HFFc6 (cell line): ENCODE data around the gene CENPC. TPM values are rescaled to one million over a fixed set of nuclear protein-coding genes. Genes with fewer than 3 reads are reported as not detected.
"Not testable (repeated sequence)": the region's sequence is repeated elsewhere in the genome, so short reads cannot be mapped to it uniquely, and the experiment has no call there.

Source experiments
- DNase-seq: peaks from one replicate; pipeline ENCODE4 v3.0.0-alpha.2; 2018
- H3K27ac Mint-ChIP-seq: 2 replicates; pipeline ENCODE4 v1.8.0; 2020; ENCODE audit warnings: mild to moderate bottlenecking, mixed read lengths
- H3K27me3 Mint-ChIP-seq: 2 replicates; pipeline ENCODE4 v1.8.0; 2021; ENCODE audit warnings: mild to moderate bottlenecking, moderate library complexity, mixed read lengths; ENCODE audit not compliant: insufficient read depth
- H3K36me3 Mint-ChIP-seq: 2 replicates; pipeline ENCODE4 v1.8.0; 2021; ENCODE audit warnings: low read depth, mixed read lengths
- H3K4me1 Mint-ChIP-seq: 2 replicates; pipeline ENCODE4 v1.8.0; 2020; ENCODE audit warnings: low read depth, mixed read lengths
- H3K4me3 Mint-ChIP-seq: 2 replicates; pipeline ENCODE4 v1.8.0; 2020; ENCODE audit warnings: mild to moderate bottlenecking, moderate library complexity, mixed read lengths
- H3K9me3 Mint-ChIP-seq: 2 replicates; pipeline ENCODE4 v1.8.0; 2020; ENCODE audit warnings: mild to moderate bottlenecking, mixed read lengths
- total RNA-seq, 6 experiments: library from RNA; stranded (reverse); fragmentation: NEBNext Ultra II Directional; extraction: Animal tissue kit (Norgen Biotek cat#: 25700); gene quantifications; 2 replicates in 1 of 6; 3 replicates in 5 of 6; pipeline ENCODE4 v1.2.3, GENCODE V29; 2021
- TF ChIP-seq, protein P1 (sequence below): fragments of 200-600 bp; sonication (generic); IDR thresholded peaks from 2 replicates; pipeline ENCODE4 v1.5.0; 2021; ENCODE audit warnings: antibody characterized with exemption, mild to moderate bottlenecking

The CENPC gene
- total RNA-seq, 6 experiments from 2014 or later: 8.0 to 9.4 (median 9.0) TPM

DNA sequence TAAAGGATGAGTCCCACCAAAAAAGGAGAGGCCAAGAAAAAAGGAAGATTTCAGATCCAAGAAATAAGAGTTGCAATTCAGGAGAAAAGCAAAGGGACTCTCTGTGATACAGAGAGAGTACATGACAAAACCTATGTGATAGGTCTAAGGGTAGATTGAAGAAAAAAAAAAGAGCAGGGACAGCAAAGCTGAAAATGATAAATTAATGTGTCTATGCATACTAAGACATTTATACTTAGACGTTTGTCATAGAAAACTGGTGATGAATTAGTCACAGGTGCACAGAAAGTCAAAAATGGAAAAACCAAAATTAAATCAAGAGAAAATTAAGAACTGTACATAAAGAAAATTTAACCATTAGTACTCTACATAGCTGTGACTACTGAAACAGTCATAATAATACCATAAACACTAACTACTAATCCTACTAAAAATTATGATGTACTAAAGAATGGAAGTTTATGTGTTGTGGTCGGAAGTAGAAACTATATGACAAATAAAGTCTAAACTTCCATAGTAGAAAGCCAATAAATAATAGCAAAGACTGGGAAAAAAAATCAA is 9.9 kb downstream of the CENPC start:
- Mint-ChIP-seq H3K4me3 (no peak overlapping the region), H3K27me3 (no peaks in the 10 kb centered on the region; the same call in 1 of the 2 replicates), H3K36me3 (peaks cover 51% of the 10 kb centered on the region), H3K4me1 (no peaks in the 10 kb centered on the region), H3K27ac (no peak overlapping the region), H3K9me3 (no peaks in the 10 kb centered on the region)
- DNase-seq: no peak
- TF ChIP-seq, protein P1, sequence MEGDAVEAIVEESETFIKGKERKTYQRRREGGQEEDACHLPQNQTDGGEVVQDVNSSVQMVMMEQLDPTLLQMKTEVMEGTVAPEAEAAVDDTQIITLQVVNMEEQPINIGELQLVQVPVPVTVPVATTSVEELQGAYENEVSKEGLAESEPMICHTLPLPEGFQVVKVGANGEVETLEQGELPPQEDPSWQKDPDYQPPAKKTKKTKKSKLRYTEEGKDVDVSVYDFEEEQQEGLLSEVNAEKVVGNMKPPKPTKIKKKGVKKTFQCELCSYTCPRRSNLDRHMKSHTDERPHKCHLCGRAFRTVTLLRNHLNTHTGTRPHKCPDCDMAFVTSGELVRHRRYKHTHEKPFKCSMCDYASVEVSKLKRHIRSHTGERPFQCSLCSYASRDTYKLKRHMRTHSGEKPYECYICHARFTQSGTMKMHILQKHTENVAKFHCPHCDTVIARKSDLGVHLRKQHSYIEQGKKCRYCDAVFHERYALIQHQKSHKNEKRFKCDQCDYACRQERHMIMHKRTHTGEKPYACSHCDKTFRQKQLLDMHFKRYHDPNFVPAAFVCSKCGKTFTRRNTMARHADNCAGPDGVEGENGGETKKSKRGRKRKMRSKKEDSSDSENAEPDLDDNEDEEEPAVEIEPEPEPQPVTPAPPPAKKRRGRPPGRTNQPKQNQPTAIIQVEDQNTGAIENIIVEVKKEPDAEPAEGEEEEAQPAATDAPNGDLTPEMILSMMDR: no peak

DNA sequence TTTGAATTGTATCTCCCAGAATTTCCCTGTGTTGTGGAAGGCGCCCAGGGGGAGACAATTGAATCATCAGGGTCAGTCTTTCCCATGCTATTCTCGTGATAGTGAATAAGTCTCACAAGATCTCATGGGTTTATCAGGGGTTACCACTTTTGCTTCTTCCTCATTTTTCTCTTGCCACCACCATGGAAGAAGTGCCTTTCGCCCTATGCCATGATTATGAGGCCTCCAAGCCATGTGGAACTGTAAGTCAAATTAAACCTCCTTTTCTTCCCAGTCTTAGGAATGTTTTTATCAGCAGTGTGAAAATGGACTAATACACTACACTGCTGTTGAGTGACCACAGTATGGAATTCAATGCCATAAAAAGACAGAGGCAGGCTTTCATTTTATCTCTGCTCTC is 12.2 kb downstream of the CENPC start:
- Mint-ChIP-seq H3K27ac (no peak overlapping the region), H3K4me1 (no peaks in the 10 kb centered on the region), H3K36me3 (peaks cover 46% of the 10 kb centered on the region), H3K27me3 (no peaks in the 10 kb centered on the region; the same call in 1 of the 2 replicates), H3K9me3 (no peaks in the 10 kb centered on the region), H3K4me3 (no peak overlapping the region)
- TF ChIP-seq, protein P1: no peak
- DNase-seq: no peak

DNA sequence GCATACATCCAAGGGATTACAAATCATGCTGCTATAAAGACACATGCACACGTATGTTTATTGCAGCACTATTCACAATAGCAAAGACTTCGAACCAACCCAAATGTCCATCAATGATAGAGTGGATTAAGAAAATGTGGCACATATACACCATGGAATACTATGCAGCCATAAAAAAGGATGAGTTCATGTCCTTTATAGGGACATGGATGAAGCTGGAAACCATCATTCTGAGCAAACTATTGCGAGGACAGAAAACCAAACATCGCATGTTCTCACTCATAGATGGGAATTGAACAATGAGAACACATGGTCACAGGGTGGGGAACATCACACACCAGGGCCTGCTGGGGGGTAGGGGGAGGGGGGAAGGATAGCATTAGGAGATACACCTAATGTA is 12.9 kb downstream of the CENPC start:
- DNase-seq, H3K4me1 Mint-ChIP-seq, H3K9me3 Mint-ChIP-seq, H3K4me3 Mint-ChIP-seq, H3K27me3 Mint-ChIP-seq, H3K27ac Mint-ChIP-seq: not testable (repeated sequence)
- peaks cover 46% of the 10 kb centered on the region for H3K36me3 Mint-ChIP-seq

DNA sequence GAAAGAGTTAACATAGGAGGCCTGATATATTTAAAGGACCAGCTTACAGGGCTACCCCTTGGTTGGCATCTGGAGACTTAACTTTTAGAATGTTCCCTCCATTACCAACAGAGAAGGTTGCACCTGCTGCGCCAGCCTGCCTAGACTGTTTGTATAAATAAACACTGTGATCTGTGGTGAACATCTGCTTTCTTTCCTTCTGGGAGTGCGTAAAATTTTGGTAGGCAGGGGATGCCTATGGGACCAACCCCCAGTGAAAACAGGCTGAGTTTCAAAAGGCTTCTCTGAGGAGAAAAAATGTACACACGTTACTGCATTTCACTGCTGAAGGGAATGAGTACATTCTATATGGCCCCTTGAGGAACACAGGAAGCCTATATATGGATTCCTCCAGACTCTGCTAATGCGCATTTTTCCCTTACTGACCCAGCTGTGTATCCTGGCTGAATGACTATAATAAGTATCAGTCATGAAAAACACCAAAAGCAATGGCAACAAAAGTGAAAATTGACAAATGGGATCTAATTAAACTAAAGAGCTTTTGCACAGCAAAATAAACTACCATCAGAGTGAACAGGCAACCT is 13.8 kb downstream of the CENPC start:
- peaks cover 53% of the 10 kb centered on the region for H3K36me3 Mint-ChIP-seq
- no peak overlapping the region for H3K4me3 Mint-ChIP-seq
- no peaks in the 10 kb centered on the region; the same call in 1 of the 2 replicates for H3K27me3 Mint-ChIP-seq
- H3K9me3 Mint-ChIP-seq: no peaks in the 10 kb centered on the region
- TF ChIP-seq, protein P1: no peak
- DNase-seq: no peak
- no peak overlapping the region for H3K27ac Mint-ChIP-seq
- no peaks in the 10 kb centered on the region for H3K4me1 Mint-ChIP-seq

DNA sequence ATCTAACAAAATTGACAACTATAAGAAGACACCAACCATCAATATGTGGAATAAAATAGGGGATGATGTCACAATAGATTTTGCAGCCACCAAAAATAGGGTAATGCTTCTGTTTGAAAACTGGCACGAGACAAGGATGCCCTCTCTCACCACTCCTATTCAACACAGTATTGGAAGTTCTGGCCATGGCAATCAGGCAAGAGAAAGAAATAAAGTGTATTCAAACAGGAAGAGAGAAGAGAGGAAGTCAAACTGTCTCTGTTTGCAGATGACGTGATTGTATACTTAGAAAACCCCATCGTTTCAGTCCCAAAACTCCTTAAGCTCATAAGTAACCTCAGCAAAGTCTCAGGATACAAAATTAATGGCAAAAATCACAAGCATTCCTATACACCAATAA is 21.2 kb downstream of the CENPC start:
- not testable (repeated sequence) for H3K9me3 Mint-ChIP-seq, H3K4me3 Mint-ChIP-seq, DNase-seq, H3K27ac Mint-ChIP-seq, H3K27me3 Mint-ChIP-seq
- peaks cover 43% of the 10 kb centered on the region for H3K36me3 Mint-ChIP-seq
- peaks cover 28% of the 10 kb centered on the region for H3K4me1 Mint-ChIP-seq

DNA sequence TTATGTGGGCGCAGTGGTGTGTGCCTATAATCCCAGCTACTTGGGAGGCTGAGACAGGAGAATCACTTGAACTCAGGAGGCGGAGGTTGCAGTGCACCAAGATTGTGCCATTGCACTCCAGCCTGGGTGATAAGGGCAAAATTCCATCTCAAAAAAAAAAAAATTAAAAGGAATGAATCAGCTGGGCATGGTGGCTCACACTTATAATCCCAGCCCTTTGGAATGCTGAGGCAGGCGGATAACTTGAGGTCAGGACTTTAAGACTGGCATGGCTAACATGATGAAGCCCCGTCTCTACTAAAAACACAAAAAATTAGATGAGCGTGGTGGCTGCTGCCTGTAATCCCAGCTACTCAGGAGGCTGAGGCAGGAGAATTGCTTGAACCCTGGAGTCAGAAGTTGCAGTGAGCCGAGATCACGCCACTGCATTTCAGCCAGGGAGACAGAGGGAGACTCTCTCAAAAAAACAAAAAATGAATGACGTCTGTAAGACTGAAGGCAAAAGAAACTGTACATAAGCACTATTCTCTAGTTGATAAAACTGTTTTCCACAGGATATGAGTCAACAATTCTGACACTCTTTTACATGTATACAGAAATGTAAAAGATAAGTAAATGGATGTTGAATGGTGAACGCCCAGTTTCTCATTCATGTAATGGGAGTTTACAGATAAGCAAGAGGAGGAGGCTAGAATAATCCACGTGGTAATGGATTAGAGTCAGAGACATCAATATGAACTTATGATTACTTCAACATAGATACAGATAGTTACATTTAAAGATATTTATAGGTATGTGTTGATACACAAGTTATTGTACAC is 22.2 kb downstream of the CENPC start:
- Mint-ChIP-seq H3K27me3 (no peaks in the 10 kb centered on the region), H3K9me3 (no peaks in the 10 kb centered on the region), H3K27ac (no peak overlapping the region), H3K4me1 (peaks cover 28% of the 10 kb centered on the region), H3K4me3 (no peak overlapping the region), H3K36me3 (peaks cover 43% of the 10 kb centered on the region)
- DNase-seq: no peak
- TF ChIP-seq, protein P1: no peak
